Tibial nerve (tissue), 3 donors: ENCODE results near the gene SFRP5.

Experiments
- POLR2A ChIP-seq, 2 donors: fragments of 450-650 bp; IDR thresholded peaks; one replicate each; pipeline ENCODE4 v1.6.1; 2017; ENCODE audit warnings: antibody characterized with exemption in 2 of 2, mild to moderate bottlenecking in 2 of 2, moderate library complexity in 2 of 2
- TF ChIP-seq, protein P1 (sequence below), 5 experiments: fragments of 200-600 bp in 3 of 5; fragments of 450-650 bp in 2 of 5; sonication (generic) in 3 of 5; IDR thresholded peaks; one replicate each; pipeline ENCODE4 v1.5.1; 2016 to 2019; ENCODE audit warnings: antibody characterized with exemption in 5 of 5, mild to moderate bottlenecking in 3 of 5, moderate library complexity in 2 of 5

DNA sequence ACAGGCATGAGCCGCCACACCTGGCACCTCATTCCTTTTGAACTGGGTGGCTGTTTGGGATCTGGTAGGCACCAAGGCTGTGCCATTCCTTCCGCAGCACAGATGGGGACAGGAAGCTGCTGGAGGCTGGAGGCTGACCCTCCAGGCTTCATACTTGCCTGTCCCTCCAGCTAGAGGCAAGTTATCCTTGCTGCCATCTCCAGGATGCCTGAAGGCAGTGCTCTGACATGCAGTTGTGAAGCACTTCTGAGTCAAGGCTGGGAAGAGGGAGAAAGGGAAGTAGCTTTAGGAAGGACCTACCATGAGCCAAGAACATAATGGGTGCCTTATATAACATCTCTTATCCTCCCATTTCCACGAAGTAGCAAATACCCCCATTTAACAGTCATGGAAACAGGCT is 48.8 kb downstream of the SFRP5 start:
- TF ChIP-seq, protein P1, sequence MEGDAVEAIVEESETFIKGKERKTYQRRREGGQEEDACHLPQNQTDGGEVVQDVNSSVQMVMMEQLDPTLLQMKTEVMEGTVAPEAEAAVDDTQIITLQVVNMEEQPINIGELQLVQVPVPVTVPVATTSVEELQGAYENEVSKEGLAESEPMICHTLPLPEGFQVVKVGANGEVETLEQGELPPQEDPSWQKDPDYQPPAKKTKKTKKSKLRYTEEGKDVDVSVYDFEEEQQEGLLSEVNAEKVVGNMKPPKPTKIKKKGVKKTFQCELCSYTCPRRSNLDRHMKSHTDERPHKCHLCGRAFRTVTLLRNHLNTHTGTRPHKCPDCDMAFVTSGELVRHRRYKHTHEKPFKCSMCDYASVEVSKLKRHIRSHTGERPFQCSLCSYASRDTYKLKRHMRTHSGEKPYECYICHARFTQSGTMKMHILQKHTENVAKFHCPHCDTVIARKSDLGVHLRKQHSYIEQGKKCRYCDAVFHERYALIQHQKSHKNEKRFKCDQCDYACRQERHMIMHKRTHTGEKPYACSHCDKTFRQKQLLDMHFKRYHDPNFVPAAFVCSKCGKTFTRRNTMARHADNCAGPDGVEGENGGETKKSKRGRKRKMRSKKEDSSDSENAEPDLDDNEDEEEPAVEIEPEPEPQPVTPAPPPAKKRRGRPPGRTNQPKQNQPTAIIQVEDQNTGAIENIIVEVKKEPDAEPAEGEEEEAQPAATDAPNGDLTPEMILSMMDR (IDR thresholded peaks at IDR 0.05) = no peak
- no peak for TF ChIP-seq POLR2A (IDR thresholded peaks at IDR 0.05)
